Mesendoderm (in vitro differentiated cells): Measurements from ENCODE around the gene CCL21. TPM values are rescaled to one million over a fixed set of nuclear protein-coding genes. Genes with fewer than 3 reads are reported as not detected.
"Not testable (repeated sequence)": the region's sequence is repeated elsewhere in the genome, so short reads cannot be mapped to it uniquely, and the experiment has no call there.

Experiments
- DNase-seq: peaks from one replicate; pipeline ENCODE4 v3.0.0; 2013
- H2AK5ac ChIP-seq: 2 replicates; pipeline ENCODE4 v1.6.1; 2013; ENCODE audit warnings: low read length, inconsistent platforms
- H2BK120ac ChIP-seq: 2 replicates; pipeline ENCODE4 v1.6.1; 2013; ENCODE audit warnings: low read depth, mild to moderate bottlenecking, low read length, moderate library complexity, mixed read lengths
- H2BK15ac ChIP-seq: replicated peaks from 2 replicates; pipeline ENCODE4 v1.6.1; 2013; ENCODE audit warnings: low read depth, mild to moderate bottlenecking, moderate library complexity
- H2BK5ac ChIP-seq: 2 replicates; pipeline ENCODE4 v1.6.1; 2013; ENCODE audit warnings: low read length, inconsistent platforms
- H3K18ac ChIP-seq: 2 replicates; pipeline ENCODE4 v1.6.1; 2013; ENCODE audit warnings: mild to moderate bottlenecking, low read length, mixed read lengths
- H3K23ac ChIP-seq: one replicate; pipeline ENCODE4 v1.6.1; 2013; ENCODE audit warnings: low read length
- H3K27ac ChIP-seq: 2 replicates; pipeline ENCODE4 v1.5.1; 2013; ENCODE audit warnings: low read depth, mild to moderate bottlenecking, inconsistent platforms, low read length, moderate library complexity
- H3K27me3 ChIP-seq: 2 replicates; pipeline ENCODE4 v1.6.1; 2013; ENCODE audit warnings: low read length, control low read depth, mild to moderate bottlenecking, inconsistent platforms; ENCODE audit not compliant: insufficient read depth, poor library complexity
- H3K36me3 ChIP-seq: 2 replicates; pipeline ENCODE4 v1.6.1; 2013; ENCODE audit warnings: low read length, inconsistent platforms; ENCODE audit not compliant: control insufficient read depth, insufficient read depth
- H3K4ac ChIP-seq: one replicate; pipeline ENCODE4 v1.6.1; 2013; ENCODE audit warnings: low read depth, mild to moderate bottlenecking, low read length, moderate library complexity
- H3K4me1 ChIP-seq: 2 replicates; pipeline ENCODE4 v1.6.1; 2013; ENCODE audit warnings: low read depth, low read length, inconsistent platforms; ENCODE audit not compliant: control insufficient read depth
- H3K4me2 ChIP-seq: 2 replicates; pipeline ENCODE4 v1.6.1; 2013; ENCODE audit warnings: low read length
- H3K4me3 ChIP-seq: 2 replicates; pipeline ENCODE4 v1.5.1; 2013; ENCODE audit warnings: mild to moderate bottlenecking, low read length
- H3K56ac ChIP-seq: one replicate; pipeline ENCODE4 v1.6.1; 2013; ENCODE audit warnings: low read length
- H3K79me1 ChIP-seq: 2 replicates; pipeline ENCODE4 v1.6.1; 2013; ENCODE audit warnings: low read length, inconsistent platforms
- H3K79me2 ChIP-seq: 2 replicates; pipeline ENCODE4 v1.6.1; 2013; ENCODE audit warnings: mild to moderate bottlenecking, low read length; ENCODE audit not compliant: control insufficient read depth, insufficient read depth
- H3K9ac ChIP-seq: 2 replicates; pipeline ENCODE4 v1.6.1; 2013; ENCODE audit warnings: low read length, inconsistent platforms
- H4K5ac ChIP-seq: one replicate; pipeline ENCODE4 v1.6.1; 2013; ENCODE audit warnings: low read length
- H4K8ac ChIP-seq: one replicate; pipeline ENCODE4 v1.6.1; 2013; ENCODE audit warnings: low read depth, mild to moderate bottlenecking, control low read depth, low read length, moderate library complexity
- WGBS: extraction: QIAGEN DNeasy Blood & Tissue Kit; methylation state at CpG from one replicate; pipeline ENCODE4 v1.1.7; 2013; ENCODE audit warnings: low lambda C conversion rate, missing lambda C conversion rate; ENCODE audit not compliant: insufficient coverage; ENCODE audit errors: extremely low coverage; 5-methylcytosine and 5-hydroxymethylcytosine counted together
- polyA plus RNA-seq, 2 experiments: library from polyadenylated mRNA; stranded (reverse); fragments of 200-250 nt; gene quantifications; one replicate each; pipeline ENCODE4 v1.2.3, GENCODE V29; 2013

CCL21 gene
- polyA plus RNA-seq (2013, experiment 1 of 2) = not detected
- polyA plus RNA-seq (2013, experiment 2 of 2) = not detected

GRCh38 chr9:34710023-34710422, at the start of gene CCL21:
TSS of gene CCL21 (minus strand) at chr9:34710136. CDS start at chr9:34710066, 70 bp downstream.
- H3K79me2 ChIP-seq = no peaks in the 10 kb centered on the region
- no peak within 1 kb of the TSS for H2AK5ac ChIP-seq
- no peaks in the 10 kb centered on the region for H3K79me1 ChIP-seq
- no peak within 1 kb of the TSS for H2BK15ac ChIP-seq
- H3K23ac ChIP-seq = no peak within 1 kb of the TSS
- no CpG with 5 or more reads among the region's 2 CpGs for WGBS
- H3K18ac ChIP-seq = no peak within 1 kb of the TSS
- DNase-seq = no peak
- H3K4ac ChIP-seq = no peak within 1 kb of the TSS
- H4K8ac ChIP-seq = no peak within 1 kb of the TSS
- no peak within 1 kb of the TSS for H2BK5ac ChIP-seq
- H3K27ac ChIP-seq = no peak within 1 kb of the TSS
- no peak within 1 kb of the TSS for H4K5ac ChIP-seq
- H3K56ac ChIP-seq = no peak within 1 kb of the TSS
- H3K4me3 ChIP-seq = no peak within 1 kb of the TSS
- H3K27me3 ChIP-seq = no peaks in the 10 kb centered on the region
- H3K4me2 ChIP-seq = no peak within 1 kb of the TSS
- H3K36me3 ChIP-seq = no peaks in the 10 kb centered on the region
- no peak within 1 kb of the TSS for H2BK120ac ChIP-seq
- H3K9ac ChIP-seq = no peak within 1 kb of the TSS
- no peaks in the 10 kb centered on the region for H3K4me1 ChIP-seq

GRCh38 chr9:34759432-34760134, 49.6 kb upstream of the CCL21 start:
- Histone ChIP-seq H4K5ac (no peak overlapping the region), H3K4ac (no peak overlapping the region), H3K18ac (no peak overlapping the region), H2BK5ac (no peak overlapping the region), H3K36me3 (no peaks in the 10 kb centered on the region), H2BK120ac (no peak overlapping the region), H2AK5ac (no peak overlapping the region), H4K8ac (no peak overlapping the region), H3K4me3 (no peak overlapping the region), H3K27me3 (no peaks in the 10 kb centered on the region), H3K4me1 (no peaks in the 10 kb centered on the region), H3K23ac (no peak overlapping the region), H3K56ac (no peak overlapping the region), H2BK15ac (no peak overlapping the region), H3K79me1 (no peaks in the 10 kb centered on the region), H3K27ac (no peak overlapping the region), H3K4me2 (no peak overlapping the region), H3K79me2 (no peaks in the 10 kb centered on the region), H3K9ac (no peak overlapping the region)
- no peak for DNase-seq
- WGBS = no CpG with 5 or more reads among the region's 13 CpGs

GRCh38 chr9:34750320-34750719, 40.4 kb upstream of the CCL21 start:
- not testable (repeated sequence) for H3K79me2 ChIP-seq, H2AK5ac ChIP-seq, H2BK5ac ChIP-seq, H3K36me3 ChIP-seq, H3K4me1 ChIP-seq, H3K23ac ChIP-seq, H3K18ac ChIP-seq, H3K27me3 ChIP-seq, H4K5ac ChIP-seq, H3K4me3 ChIP-seq, H3K79me1 ChIP-seq, H3K4me2 ChIP-seq, H2BK15ac ChIP-seq, DNase-seq, H2BK120ac ChIP-seq, H4K8ac ChIP-seq, H3K56ac ChIP-seq, H3K4ac ChIP-seq, H3K9ac ChIP-seq, H3K27ac ChIP-seq
- WGBS = no CpG with 5 or more reads among the region's 2 CpGs

GRCh38 chr9:34746526-34746925, 36.6 kb upstream of the CCL21 start:
- Histone ChIP-seq H2BK5ac (no peak overlapping the region), H3K4ac (no peak overlapping the region), H4K8ac (no peak overlapping the region), H3K79me2 (no peaks in the 10 kb centered on the region), H2BK15ac (no peak overlapping the region), H3K4me3 (no peak overlapping the region), H3K36me3 (no peaks in the 10 kb centered on the region), H3K23ac (no peak overlapping the region), H3K18ac (no peak overlapping the region), H3K4me1 (no peaks in the 10 kb centered on the region), H3K4me2 (no peak overlapping the region), H3K79me1 (no peaks in the 10 kb centered on the region), H4K5ac (no peak overlapping the region), H3K27me3 (no peaks in the 10 kb centered on the region), H2AK5ac (no peak overlapping the region), H3K56ac (no peak overlapping the region), H2BK120ac (no peak overlapping the region), H3K9ac (no peak overlapping the region), H3K27ac (no peak overlapping the region)
- no peak for DNase-seq

- DNase-seq = peak; percentile 1
These were observed 34.6 kb upstream of the CCL21 start for GRCh38 chr9:34744295-34745221.

More at GRCh38 chr9:34744295-34745221, 34.6 kb upstream of the CCL21 start:
- Histone ChIP-seq H3K79me1 (no peaks in the 10 kb centered on the region), H3K4me2 (no peak overlapping the region), H3K4me3 (no peak overlapping the region), H3K56ac (no peak overlapping the region), H3K9ac (no peak overlapping the region), H3K4me1 (no peaks in the 10 kb centered on the region), H4K5ac (no peak overlapping the region), H2BK5ac (no peak overlapping the region), H3K18ac (no peak overlapping the region), H3K79me2 (no peaks in the 10 kb centered on the region), H2BK120ac (no peak overlapping the region), H3K4ac (no peak overlapping the region), H3K27ac (no peak overlapping the region), H4K8ac (no peak overlapping the region), H2BK15ac (no peak overlapping the region), H3K27me3 (no peaks in the 10 kb centered on the region), H3K36me3 (no peaks in the 10 kb centered on the region), H3K23ac (no peak overlapping the region), H2AK5ac (no peak overlapping the region)
- WGBS = no CpG with 5 or more reads among the region's 2 CpGs
